Stimulated activated CD8-positive, alpha-beta memory T cell treated with anti-CD3 and anti-CD28 coated beads, Interleukin-15, amount 100 ng/mL, for 48 hours (primary cell): ENCODE results near the gene AKNA.

ENCODE experiments used
- DNase-seq, 2 donors: peaks; one replicate each; pipeline ENCODE4 v3.0.0-alpha.2; 2020; ENCODE audit warnings: low read depth in 2 of 2

AKNA gene

DNA sequence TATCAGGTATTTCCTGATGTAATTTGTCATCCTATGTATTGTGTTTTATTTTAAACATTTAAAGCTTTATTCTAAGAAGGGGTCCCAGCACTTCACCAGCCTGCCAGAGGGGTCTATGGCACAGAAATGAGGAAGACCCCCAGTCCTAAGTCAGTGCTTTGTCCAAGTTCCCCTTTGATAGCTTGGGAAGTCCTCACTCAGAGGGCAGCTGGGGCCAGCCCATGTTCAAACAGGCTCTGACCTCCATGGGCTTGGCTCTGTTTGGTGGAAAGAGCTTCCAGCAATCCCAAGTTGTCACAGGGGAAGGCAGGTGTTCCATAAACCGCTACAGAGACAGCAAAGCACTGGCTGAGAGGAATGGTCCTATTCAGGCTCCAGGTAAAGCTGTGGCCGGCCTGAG lies 26.6 kb upstream of the AKNA start:
- no peak for DNase-seq

DNA sequence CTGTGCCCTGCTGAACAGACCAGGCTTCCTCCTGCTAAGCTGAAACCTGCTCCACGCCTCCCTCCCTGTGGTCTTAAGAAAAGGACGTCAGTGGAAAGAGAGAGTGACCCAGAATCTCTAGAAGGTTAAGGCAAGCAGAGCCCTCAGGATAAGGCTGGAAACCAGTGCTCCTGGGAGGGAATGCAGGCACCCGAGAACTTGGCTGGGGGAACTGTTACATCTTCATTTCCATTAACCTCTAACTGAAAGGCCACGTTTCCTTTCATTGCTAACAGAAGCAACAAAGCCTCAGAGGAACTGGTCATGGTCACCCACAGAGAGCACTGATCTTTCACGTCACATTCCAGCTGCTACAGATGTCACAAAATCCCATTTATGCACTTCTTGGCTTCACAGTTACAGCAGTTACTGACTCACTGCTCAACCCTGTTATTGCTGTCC lies 26.1 kb upstream of the AKNA start:
- DNase-seq = no peak

DNA sequence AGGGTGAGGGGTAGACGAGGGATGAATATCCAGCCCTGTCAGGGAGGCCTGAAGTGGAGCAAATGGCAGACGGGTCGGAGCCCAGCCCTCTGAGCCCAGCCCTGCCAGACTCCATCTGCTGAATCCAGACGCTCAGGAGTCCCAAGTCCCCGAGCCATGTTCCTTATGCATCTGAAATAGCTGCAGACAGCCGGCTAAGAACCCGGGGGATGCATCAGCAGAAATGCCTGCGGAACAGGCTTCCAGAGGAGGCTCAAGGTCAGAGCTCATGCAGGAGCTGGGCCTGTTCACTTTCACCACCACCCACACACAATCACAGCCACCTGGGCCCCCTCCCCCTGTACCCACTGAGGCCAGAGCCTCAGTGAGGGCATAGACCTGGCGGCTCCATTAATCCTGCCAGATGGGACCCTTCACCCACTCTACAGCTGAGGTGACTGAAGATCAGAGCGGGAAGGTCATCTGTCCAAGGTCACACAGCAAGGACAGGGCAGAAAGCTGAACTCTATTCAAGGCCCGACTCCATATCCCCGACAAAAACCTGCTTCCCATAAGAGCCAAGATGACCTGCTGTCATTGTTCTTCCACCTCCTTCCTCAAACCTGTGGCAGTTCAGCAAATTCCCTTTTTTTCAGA lies 24.4 kb upstream of the AKNA start:
- DNase-seq = no peak

DNA sequence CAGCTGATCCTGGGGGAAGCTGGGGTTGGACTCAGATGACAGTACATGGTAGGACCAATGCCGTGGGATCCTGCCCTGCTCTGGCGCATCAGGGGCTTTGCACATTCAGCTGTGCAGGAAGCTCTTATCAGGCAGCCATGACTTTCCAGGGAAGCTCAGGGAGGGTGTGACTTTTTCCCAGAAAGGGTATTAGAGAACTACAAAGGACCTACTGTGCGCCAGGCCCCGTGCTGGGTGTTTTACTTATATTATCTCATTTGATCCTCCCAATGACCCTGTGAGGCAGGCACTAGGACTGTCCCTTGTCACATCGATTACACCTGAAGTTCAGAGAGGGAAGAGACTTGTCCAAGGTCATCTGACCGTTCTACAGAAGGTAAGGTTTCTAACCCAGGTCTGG lies 23.7 kb upstream of the AKNA start:
- DNase-seq = no peak

DNA sequence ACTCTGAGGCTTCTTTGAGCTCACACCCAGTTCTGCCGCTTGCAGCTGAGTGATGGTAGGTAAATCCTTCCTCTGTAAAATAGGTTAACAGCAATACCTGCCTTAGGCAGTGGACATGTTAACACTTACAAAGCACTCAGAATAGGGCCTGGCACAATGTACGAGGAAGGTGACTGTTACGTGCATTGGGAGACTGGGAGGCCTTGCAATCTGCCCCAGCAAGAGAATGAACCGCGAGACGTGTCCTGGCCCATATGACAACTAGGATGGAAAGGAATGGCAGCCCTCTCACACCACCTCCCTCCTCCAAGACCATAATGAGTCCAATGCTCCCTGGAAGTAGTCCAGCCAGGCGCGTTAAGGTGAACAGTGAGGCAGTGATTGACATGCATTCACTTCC lies 23.1 kb upstream of the AKNA start:
- DNase-seq = no peak

DNA sequence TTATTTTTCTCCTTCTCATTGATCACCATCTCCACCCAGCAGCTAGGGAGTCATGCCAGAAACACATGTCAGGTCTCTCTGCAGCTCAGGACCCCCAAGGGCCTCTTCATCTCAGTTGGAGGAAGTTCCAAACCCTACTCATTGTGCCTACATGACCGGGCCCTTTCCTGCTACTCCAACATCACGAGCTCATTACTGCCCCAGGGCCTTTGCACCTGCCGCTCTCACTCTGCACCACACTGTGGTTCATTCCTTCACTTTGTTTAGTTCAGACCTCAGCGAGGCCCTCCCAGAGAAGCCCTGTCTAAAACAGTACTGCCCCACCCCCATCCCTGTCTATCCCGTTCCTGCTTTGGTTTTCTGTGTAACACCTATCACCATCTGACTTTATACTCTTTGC lies 22.1 kb upstream of the AKNA start:
- no peak for DNase-seq

DNA sequence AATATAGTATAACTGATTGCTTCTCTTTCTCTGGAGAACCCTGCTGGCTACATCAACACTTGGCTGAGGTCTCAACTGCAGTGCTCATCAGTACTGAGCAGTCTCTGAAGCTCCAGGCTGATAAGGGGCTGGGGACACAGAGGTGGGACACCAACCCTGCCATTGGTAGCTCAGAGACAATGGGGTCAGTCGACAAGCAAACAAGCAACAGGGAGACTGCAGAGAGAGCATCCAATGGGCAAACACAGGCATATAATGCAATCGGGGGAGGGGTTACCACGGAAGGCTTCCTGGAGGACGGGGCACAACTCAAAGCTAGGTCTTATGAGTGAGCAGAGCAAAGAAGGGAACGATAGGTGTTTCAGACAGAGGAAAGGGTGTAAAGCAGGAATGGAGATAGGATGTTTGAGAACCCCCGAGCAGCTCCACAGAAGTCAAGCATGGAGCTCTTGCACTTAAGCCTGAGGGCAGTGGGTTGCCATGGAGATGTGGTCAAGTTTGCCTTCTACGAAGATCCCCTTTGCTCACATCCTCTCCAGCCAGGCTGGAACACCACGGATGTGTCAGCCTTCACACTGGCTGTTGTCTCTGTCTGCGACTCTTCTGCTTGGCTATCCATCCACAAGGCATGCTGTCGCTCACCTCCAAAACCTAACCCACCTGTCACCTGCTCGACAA lies 21.5 kb upstream of the AKNA start:
- DNase-seq = no peak

DNA sequence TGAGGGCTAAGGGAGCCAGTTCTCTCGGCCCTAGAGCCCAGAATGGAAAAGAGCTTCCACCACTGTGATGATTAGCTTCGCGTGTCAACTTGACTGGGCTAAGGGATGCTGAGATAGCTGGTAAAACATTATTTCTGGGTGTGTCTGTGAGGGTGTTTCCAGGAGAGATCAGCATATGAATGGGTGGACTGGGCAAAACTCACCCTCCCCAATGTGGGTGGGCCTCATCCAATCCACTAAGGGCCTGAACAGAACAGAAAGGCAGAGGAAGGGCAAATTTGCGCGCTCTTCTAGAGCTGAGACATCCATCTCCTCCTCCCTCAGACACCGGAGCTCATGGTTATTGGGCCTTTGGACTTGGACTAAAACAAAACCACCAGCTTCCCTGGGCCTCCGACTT lies 20.9 kb upstream of the AKNA start:
- no peak for DNase-seq

DNA sequence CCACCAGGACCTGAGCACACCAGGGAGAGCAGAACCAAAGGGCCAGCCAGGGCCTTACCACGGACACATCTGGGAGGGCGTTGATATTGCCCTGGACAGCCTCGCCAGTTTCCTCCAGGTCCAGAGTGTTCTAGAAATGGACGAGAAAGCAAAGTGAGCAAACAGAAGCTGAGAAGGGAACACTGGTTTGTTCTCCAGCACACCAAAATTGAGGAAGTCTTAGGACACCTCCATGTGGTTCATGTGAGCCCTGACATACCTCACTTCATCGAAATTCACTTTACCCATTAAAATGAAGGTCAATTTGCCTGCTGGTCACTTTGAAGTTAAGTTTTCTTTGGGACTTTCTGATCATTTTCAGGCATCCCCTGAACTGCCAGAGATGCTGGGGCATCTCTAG lies 20.1 kb upstream of the AKNA start:
- no peak for DNase-seq

DNA sequence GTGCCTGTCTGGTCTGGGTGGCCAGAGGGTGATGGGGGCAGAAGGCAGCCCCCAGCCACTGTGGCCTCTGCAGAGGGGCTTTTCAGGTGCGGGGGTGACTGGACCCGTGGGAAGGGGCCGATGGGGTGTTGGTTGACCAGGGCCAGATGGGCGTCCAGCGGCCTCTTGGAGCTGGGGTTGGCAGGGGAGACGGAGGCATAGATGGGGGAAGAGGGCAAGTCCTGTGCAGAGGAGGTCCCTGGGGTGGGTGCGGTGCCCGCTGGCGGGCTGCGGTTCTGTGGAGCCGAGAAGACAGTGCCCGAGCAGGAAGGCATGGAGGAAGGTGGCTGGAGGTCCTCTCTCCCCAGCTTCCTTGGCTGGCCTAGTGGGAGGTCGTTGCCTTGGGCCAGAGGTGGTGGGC lies 18.7 kb upstream of the AKNA start:
- DNase-seq = no peak

DNA sequence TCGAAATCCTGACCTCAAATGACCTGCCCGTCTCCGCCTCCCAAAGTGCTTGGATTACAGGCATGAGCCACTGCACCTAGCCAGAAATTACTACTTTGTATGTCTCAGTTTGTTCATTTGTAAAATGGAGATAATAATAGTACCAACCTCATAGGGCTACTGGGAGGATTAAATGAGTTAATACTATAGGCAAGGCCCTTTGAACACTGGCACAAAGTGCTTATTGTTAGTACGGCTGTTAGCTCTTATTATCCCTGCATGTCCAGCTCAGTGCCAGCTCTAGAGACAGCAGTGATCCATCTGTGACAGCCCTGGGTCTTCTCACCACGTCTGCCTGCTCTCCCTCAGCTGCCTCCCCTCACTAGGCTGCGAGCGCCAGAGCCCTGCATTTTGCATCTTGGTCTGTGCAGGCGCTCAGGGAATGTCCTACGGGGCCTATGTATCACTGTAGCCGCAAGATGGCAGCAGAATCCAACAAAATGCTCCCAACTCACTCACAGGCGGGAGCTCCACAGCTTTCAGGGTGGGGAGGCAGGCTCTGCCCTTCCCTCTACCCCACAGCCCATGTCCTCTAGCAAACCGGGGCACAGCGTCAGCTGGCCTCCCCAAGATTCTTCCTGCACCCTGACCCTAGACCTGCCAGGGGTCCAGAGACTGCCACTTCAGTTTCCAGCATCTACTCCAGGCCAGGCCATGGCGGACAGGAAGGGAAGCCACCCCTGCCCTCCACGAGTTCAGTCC lies 17.7 kb upstream of the AKNA start:
- peak in 1 of 2 donors; percentile 56 for DNase-seq

DNA sequence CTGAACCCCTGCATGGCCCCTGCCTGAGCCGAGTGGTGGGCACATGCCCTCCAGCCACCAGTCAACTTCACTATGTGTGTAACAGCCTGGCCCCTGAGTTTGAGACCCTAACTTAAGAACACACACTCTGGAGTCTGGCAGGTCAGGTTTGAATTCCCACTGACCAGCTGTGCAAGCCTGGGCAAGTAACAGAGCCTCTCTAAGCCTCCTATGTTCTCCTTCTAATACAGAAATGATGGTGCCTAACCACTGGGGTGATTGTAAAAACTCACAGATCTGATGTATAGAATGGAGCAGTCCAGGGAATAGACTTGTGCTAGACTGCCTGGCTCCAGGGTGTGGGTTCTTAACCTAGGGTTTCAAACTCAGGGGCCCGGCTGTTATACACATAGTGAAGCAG lies 16.7 kb upstream of the AKNA start:
- no peak for DNase-seq

DNA sequence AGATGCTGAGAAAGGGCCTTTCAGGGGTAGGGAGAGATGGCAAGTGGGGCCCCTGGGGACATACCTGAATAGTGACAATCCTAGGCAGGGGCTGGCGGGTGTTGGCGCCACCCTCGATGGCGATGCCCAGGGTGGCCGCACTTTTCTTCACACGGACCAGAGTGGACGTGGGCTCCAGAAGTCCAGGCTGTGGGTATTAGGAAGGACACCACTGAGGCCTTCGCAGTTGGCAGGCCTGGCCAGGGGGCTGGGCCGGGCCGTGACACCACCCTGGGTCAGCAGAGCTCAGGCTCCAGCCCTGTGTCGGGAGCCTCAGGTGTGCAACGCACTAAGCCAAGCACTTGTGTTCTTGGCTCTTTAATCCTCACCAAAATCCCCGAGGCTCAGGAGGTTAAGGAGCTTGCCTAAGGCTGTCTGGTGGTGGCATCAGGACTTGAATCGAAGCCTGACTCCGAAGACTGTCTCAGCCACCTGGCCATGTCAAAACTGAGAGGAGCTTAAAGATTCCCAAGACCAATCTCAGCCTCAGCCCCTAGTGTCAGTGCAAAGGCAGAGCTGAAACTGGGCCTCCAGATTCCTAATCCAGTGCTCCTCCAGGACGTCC lies 15.5 kb upstream of the AKNA start:
- DNase-seq = no peak

DNA sequence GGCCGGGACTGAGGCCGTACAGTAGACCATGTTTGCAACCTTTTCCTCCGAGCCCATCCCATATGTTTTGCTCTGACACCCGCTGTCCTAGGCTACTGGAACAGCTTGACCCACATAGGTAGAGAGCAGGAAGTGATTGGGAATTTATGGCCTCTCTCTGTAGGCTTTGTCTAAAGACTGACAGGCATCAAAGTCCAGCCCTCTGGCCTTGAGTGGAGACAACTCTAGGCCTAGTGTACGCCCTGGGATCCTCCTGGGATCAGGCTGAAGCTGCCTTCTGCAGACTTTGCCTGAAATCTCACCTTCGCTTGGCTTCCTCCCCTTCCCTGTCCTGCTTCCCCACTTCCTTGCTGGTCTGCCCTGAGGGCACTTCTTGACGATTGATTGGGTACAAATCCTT lies 13.6 kb upstream of the AKNA start:
- no peak for DNase-seq

DNA sequence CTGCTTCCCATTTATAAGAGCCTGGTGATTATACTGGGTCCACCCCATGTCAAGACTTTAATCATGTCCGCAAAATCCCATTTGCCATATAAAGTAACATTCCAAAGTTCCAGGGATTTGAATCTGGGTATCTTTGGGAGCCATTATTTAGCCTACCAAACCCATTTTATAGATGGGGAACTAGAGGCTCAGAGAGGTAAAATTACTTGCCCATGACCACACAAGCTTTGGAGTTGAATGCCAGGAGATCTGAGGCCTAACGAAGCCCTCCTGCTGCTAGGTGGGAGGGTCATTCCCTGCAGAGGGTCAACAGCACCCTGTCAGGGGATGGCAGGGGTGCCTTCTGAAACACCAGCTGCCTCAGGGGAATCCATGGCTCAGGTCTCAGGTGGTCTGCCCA lies 13.0 kb upstream of the AKNA start:
- no peak for DNase-seq

DNA sequence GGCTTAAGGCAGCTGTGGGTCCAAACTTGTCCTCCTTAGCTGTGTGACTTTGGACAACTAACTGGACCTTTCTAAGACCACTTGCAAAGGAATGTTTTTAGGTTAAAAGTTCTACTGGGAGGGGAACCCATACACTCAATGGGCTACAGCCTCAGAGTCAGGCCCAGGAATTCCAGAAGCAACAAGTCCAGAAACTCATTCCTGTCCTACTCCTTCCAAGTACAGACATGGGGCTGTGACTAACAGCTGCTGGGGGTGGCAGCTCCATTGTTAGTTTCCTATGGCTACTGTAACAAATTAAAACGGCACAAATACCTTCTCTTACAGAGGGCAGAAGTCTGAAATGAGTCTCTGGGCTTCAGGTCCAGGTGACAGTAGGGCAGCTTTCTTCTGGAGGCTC lies 12.4 kb upstream of the AKNA start:
- no peak for DNase-seq

DNA sequence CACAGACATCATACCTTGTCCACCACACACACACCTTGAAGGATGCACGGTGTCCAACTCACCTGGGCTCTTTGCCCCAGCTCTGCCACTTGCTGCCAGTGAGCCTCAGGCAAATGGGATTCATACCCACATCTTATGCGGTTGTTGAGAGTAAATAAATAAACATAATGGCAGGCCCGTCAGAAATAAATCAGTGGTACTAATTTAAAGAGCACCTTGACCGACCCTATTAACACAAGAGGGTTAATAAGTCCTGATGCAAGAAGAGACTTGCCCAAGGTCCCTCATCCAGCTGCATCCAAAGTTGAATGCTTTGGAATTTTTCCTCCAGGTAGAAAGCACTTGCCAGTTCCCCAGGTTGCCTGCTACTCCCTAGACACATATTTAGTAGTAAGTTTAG lies 11.6 kb upstream of the AKNA start:
- no peak for DNase-seq

DNA sequence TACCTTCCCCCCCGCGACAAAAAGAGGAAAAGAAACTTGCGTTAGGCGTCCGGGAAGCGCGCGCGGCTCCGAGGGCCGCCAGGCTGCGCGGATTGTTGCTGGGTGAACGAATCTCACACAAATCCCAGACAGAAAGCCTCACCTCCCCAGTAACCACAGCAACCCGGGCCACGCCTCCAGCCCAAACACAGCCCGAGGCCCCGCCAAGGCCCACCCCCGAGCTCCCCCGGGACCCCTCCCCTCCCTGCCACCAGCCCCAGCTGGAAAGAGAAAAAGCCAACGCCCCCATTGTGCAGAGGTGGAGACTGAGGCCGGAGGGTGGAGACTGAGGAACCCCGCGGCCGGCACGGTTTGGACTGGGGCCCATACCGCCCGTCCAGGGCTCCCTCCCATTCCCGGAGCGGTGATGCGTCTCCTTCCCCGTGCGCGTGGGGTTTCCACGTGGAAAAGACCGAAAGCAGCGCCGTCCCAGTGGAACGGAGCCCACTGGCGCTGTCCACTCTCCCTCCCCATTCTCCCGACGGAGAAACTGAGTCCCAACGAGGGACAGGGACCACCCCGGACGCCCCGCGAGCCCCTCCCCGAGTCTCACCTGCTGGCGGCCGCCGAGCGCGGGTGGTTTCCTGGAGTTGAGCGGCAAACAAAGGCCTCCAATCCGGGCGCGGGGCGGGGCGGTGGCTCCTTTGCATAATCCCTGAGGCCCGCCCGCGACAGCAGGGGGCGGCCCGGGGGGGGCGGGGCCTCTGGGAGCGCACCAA lies 10.2 kb upstream of the AKNA start:
- DNase-seq = peak; percentile 94 to 96

DNA sequence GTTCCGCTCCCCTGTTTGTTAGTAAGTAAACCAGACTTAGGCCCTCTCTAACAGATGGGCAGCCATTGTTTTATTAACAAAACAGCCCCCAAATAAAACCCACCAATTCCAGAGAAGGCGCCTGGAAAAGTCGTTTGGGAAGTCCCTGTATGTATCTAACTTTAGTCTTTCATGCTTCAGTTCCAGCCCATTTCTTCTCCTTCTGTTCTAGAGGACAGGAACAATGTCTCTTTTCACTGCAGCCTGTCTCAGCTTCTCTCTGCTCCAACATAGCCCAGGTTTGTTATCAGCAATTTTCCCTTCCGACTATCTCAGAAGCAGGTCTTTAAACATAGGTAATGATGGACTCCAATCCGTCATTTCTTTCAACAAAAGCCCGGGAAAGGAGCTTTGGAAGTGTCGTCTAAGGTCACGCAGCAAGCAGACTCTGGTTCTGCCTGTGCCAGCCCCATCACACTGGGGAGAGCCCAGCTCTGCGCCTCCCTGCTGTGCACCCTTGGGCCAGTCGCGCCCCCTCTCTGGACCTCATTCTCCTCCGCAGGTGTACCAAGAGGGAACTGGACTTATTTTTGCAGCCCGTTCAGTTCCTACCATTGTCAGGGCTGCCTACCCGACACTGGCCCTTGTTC lies 9.6 kb upstream of the AKNA start:
- DNase-seq = no peak

DNA sequence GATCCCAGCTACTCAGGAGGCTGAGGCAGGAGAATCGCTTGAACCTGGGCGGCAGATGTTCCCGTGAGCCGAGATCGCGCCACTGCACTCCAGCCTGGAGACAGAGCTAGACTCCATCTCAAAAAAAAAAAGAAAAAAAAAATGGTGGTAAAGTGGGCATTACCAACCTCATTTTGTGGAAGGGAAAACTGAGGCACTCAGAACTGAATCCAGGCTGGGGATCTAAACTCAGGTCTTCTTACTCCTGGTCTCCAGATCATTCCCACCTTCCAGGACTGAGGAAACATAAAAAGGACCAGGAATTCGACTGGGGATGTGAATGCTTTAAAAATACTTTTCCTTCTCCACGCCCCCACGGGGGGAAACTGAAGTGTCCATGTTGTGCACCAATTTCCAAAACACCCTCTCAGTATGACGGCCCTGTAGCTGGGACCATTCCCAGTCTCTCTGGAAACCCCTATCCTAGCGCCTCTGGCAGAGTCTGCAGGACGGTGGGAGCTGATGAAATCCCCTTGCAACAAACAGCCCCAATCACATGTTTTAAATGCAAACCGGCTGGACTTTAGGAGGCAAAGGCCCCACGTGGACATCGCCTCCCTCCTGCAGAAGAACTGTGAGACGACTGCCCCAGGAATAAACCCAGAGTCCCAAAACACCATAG lies 8.9 kb upstream of the AKNA start:
- DNase-seq = no peak

DNA sequence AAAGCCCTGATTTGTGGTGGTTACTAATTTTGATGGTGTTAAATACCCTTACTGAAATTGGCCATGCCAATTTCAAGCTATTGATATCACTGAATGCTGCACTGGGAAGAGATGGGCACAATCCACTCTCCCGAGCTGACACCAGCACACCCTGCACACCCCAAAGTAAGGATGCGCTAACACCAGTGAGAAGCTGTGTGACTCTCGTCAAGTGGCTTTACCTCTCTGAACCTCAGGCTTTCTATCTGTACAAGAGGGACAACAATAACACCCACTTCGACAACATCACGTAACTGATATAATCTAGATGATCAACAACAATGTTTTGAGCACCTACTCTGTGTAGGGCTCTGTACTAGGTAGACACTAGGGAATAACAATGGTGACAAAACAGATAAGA lies 8.0 kb upstream of the AKNA start:
- DNase-seq = no peak
